NK-92 treated with Interleukin-12 subunit alpha and Interleukin-12 subunit beta, amount 100 ng/mL, for 24 hours (cell line): ENCODE data around the gene HOXA13.
A peak's percentile ranks its signal among the peaks of the same experiment; 100 is the strongest.

Experiments used
- DNase-seq: peaks from one replicate; lab custom pipeline; 2025; lab: John Stamatoyannopoulos, UW

Gene HOXA13

GRCh38 chr7:27237735-27238334 lies 37.9 kb upstream of the HOXA13 start:
- DNase-seq, result peak; percentile 21

DNA sequence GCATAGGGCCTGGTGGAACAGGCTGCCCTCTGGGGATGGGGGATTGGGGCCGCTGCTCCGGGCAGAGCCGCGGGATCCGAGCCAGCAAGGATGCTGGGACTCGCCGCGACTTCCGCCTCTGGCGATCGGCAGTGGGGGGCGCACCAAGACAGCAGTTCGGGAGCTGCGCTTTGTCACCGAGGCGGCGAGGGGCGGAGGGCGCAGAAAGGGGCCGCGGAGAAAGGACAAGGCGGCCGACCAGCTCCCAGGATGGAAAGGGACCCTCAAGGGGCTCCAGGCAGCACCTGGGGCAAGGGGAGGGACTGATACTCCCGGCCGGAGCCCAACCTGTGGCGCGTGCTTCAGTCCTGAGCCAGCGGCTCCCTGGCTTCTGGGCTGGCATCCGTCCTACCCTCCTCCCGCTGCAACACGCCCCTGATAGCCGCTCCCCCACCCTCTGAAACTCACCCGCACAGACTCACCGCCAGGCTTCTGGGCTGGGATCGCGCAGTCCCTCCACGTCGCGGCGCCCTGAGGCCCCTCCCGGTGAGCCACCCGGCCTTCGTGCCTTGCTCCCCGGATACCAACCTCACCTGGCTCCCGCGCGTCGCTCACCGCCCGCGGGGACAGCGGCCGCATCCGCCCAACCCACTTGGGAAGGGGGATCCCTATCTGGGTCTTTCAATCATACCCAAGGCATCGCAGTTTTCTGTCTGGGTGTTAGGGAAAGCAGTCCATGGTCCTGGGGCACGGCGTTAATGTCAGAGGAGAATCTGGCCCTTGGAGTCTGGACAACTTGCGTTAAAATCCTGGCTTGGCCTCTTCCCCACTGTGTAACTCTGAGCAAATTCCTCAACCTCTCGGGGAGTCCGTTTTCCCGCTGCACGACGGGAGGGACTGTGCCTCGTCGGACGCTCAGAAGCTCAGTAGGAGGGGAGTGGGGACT lies 35.8 kb upstream of the HOXA13 start:
- DNase-seq, result no peak

- no peak for DNase-seq
These were observed 29.6 kb upstream of the HOXA13 start for GRCh38 chr7:27229448-27229847.

DNA sequence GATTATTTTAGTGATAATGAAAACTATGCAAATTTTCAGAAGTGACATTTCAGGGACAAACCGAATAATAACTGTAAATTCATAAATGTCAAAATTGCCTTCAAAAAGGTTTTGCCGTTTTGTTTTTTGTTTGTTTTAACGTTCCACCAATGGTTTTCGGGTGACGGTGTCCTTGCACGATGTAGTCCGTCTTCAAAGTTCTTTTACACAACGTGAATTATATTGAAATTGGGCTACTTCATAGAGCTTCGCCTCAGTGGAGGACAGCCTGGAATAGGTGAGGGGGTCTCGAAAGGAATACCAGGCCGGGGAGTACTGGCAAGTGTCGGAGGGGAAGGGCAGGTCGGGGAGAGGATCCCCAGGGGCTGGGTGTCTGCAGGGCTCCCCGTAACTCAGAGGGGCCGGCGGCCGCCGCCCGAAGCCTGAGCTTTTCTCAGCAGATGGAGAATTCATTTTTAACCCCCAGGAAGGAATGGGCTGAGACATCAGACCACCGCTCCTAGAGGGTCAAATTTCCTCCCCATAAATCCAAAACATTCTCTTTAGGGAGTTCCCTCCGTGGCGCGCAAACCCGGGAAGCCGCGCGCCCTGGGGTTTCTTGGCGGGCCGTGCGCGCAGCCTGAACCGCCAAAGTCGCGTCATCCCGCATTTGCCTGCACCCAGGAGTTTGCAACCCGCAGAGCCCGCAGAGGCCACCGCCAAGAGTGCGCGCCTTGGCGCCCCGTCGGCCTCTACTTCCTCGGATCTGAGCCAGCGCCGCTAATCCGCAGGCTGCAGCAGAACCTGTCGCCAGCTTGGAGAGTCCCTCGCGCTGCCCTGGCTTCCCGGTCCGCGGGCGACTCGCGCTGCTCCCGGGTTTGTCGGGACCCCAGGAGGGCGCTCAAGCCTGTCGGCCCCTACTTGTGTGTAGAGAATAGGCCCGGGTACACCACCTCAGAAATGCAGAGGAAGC lies 25.4 kb upstream of the HOXA13 start:
- no peak for DNase-seq

- DNase-seq, result no peak
These were observed 24.2 kb upstream of the HOXA13 start for GRCh38 chr7:27223941-27224575.

- no peak for DNase-seq
These were observed 21.4 kb upstream of the HOXA13 start for GRCh38 chr7:27221201-27221797.

DNA sequence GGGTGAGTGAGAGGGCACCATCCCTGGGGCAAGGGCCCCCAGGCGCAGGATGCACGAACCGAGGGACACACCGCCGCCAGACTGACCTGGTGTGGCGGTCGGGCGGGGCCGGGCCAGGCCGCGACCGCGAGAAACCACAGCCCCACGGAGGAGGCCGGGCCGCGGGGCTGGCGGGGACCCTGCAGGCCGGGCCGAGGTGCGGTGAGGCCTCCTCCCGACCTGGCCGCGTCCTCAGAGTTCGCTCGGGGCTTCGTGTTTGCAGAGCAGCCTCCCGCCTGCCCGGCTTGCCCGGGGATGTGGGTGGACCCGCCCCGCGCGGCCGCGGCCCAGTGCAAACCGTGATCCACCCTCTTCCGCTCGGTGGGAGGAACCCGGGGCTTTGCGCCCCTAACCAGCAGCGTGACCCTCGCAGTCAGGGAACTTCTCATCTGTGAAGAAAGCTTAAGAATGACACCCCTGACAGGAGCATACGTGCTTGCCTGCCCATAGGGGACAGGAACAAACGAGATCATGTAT lies 20.6 kb upstream of the HOXA13 start:
- no peak for DNase-seq

GRCh38 chr7:27219821-27220220 lies 19.9 kb upstream of the HOXA13 start:
- DNase-seq, result no peak

- DNase-seq, result no peak
These were observed 18.1 kb upstream of the HOXA13 start for GRCh38 chr7:27217951-27218350.

DNA sequence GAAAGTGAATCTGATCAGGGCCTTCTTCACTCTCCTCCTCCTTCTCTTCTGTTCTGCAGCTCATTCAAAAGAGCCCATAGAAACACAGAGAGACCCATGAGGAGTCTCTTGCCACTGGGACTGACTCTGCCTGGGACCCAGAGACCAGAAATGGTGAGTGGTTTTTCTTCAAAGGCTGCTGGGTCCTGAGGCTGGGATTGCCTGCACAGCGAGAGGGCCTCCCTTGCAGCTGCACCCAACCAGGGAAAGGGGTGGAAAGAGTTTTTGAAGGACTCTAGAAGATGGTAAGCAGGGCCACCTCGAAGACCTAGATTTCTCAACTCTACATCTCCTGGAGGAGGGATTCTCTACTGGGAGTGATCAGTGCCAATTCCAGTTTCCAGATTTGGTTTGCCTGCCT lies 15.5 kb upstream of the HOXA13 start:
- DNase-seq, result no peak

- DNase-seq, result no peak
These were observed 14.5 kb upstream of the HOXA13 start for GRCh38 chr7:27214239-27214950.

DNA sequence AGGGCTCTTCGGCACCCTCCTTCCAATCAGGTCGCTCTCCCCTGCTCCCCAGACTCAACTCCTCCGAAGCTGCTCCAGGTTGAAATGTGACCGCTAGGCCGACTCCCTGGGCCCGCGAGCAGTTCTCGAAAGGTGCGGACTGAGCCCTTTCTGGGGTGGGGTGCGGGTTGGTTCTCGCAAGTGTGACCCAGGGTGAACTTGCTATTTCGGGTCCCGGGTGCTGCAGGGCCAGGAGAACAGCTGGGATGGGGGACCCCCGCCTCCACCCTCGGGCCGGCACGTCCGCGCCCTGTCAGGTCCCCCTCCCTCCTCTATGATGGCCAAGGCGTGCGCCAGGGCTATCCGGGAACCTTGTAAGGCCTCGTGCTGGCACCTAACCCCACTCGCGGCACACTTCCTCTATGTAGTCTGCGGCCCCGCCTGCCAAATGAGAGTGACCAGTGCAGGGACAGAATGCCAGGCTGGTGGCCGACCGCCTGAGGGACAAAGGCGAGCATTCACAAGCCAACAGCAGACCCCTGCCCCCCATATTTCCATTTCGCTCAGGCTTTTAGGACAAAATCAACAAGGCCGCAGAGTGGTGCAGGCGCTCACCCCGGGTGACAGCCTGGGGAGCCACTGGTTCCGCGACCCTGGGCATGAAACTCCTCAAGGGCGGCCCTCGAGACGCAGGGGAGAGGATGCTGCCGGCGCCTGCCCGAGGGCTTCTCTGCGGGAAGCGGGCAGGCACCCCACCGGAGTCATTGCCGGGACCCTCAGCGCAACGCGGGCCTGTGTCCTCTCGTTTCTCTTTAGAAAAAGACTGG lies 13.7 kb upstream of the HOXA13 start:
- DNase-seq, result no peak

DNA sequence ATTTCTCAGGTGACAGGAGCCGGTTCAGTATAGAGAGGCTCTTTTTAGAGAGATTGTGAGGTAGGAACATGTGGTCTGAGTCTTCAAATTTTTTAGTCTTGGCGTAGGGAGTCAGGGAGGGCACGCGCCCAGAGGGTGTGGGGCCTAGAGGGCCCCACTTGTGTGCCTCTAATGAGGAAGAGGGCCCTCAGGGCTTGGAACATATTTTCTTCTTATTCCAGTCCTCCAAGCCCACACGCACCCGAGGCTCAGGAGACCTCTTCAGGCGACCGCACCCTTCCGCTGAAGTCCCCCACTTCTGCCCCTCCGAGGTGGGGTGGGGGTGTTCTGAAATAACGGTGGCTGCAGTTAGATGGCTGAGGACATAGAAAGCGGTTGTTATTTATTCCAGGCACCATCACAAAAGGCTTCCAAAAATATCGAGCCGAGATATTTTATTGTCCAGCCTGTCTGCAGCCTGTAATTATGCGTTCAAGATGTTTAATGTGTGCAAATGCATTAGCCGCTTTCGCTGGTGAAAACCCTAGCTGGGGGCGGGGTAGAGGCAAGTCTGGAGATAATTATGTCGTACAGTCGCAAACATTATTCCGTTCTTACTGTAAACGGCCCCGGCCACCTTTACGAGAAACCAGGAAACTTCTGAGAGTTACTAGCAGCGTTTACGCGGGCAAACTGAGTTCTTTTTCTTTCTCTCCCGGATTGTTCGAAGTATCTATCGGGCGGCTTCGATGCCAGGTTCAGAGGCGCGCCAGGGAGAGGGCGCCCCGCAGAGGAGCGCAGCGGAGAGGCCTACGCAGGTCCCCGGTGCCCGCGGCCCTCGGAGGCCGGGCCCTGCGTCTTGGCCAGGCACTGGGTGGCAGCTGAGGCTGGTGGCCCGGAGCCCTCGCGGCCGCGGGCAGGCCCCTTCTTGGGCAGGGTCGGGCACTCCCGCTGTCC lies 12.9 kb upstream of the HOXA13 start:
- DNase-seq, result no peak

GRCh38 chr7:27211764-27212204 lies 11.9 kb upstream of the HOXA13 start:
- no peak for DNase-seq

GRCh38 chr7:27211084-27211446 lies 11.2 kb upstream of the HOXA13 start:
- no peak for DNase-seq

DNA sequence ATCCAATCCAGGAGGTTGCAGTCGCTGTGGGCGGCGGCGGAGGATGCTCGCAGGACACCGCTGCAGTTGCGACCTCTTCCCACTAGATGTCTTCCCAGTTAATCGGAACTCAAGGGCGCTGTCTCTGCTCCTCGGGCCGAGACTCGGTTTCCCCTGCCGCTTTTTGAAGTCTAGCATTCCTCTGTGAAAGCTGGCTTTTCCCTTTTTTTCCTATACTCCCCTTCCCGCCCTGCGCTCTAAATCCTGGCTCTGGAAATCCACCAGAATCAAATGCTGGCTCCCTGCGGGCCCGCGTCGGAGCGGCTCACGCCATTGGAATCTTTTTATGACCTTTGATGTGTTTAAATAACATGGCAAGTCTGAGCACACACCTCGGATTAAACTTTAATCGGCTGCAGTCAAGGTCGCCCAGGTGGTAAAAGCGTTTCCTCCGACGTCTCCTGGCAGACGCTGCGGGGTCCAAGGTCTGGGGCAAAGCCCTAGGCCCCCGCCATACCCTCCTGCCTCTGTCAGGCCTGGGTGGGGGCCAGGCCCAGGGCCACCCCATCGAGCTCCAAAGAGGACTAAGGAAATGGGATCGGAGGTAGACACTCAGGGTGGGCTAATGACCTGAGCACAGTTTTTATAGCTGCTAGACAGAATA lies 10.7 kb upstream of the HOXA13 start:
- DNase-seq, result no peak

GRCh38 chr7:27209933-27210440 lies 10.1 kb upstream of the HOXA13 start:
- no peak for DNase-seq

GRCh38 chr7:27208998-27209397 lies 9.1 kb upstream of the HOXA13 start:
- no peak for DNase-seq
